Measurements from ENCODE around the gene DOCK3.
"Not testable (repeated sequence)": the region's sequence is repeated elsewhere in the genome, so short reads cannot be mapped to it uniquely, and the experiment has no call there.

Gene DOCK3

DNA sequence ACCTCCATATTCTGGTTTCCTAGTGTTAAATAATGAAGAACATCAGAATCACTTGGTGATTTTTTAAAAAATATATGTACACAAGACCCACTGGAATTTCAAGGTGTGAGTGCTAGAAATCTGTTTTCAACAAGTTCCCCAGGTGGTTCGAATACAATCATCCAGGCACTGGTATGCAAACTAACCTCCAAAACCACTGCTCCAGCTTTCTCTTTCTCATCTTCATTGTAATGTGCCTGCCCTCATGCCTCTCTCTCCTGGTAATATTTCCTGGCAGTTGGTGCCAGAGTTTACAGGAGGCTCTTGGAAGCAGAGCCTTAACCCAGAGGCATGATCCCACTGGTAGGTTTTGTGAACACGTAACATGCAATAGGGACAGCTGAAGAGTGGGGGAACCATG, 547.2 kb downstream of the DOCK3 start:
- DNase-seq (ENCODE audit: low spot score) = no peak

DNA sequence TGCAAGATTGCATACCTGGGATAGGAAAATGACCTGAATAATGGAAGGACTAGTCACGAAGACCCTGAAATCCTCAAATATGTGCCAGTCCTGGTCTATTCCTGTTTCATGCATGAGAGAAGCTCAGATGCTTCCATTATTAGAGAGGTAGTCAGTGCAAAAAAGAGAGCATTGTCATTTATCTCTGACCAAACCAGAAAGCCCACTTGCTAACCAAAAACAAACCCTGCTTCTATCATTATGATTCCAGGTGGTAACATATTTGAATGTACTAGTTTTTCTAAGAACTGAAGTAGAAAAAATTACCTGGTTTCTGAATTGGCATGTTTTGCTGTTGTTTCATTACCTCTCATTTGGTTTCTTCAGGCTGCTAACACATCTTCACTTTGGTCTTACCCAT, 549.6 kb downstream of the DOCK3 start:
- no peak for DNase-seq (ENCODE audit: low spot score)

DNA sequence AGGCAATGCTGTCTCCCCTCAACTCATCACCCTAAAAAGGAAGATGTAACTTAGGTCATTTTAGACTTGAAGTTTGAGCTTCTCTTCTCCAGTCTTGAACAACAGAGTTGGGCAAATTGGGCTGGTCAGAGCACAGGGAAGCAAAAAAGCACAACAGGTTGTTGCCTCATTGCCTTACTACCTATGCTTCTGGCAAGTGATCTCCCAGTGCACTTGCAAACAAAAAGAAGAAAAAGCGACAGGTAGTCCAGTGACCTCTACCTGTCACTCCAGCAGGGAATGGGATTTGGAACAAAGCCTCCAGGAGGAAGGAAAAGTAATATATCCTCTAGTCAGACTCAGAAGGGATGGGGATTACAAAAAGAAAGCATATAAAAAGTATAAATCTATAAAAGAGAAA, 550.1 kb downstream of the DOCK3 start:
- DNase-seq (ENCODE audit: low spot score) = no peak

DNA sequence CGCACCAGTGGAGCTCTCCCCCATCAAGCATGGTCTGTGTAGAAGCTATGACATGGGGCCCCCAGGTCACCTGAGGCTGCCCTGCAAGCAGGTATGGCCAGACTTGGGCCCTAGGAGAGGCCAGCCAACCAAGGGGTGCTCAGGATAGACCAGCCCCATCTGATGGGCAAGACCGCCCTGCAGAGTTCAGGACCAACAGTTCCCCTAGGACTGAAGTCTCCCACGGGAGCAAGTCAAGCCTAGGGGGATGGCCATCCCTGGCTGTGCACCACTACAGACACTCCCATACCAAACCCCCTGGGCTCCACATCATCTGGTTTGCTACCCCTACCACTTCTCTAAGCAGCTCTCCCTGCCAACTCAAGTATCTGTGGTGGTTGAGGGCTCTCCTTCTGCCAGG, 568.2 kb downstream of the DOCK3 start:
- no peak for DNase-seq (ENCODE audit: low spot score)

DNA sequence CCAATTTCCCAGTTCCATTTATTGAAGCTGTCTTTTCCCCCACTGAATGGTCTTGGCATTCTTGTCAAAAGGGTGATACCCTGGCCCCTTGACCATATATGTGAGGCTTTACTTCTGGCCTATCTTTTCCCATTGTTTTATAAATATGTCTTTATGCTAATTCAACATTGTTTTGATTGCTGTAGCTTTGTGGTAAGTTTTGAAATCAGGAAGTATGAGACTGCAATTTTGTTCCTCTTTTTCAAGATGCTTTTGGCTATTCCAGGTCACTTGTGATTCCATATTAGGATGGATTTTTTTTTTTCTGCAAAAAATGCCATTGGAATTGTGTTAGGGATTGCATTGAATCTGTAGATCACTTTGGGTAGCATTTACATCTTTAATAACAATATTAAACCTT, 569.2 kb downstream of the DOCK3 start:
- DNase-seq (ENCODE audit: low spot score) = no peak

DNA sequence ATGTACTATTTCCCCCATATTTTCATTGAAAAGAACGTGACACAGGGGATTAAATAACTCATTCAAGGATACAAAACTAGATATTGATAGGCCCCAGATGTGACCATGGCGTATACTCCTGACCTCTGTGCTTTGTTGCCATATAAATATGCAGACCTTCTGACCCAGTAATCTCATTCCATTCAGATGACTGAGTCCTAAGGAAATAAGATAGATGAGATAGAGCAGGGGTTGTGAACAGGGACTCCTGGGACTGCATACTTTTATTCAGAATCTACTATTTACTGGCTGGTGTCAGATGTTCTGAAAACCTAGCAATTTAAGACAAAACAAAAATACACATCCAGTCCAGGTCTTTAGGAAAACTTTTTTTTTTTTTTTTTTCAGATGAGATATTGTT, 571.1 kb downstream of the DOCK3 start:
- DNase-seq (ENCODE audit: low spot score) = no peak

DNA sequence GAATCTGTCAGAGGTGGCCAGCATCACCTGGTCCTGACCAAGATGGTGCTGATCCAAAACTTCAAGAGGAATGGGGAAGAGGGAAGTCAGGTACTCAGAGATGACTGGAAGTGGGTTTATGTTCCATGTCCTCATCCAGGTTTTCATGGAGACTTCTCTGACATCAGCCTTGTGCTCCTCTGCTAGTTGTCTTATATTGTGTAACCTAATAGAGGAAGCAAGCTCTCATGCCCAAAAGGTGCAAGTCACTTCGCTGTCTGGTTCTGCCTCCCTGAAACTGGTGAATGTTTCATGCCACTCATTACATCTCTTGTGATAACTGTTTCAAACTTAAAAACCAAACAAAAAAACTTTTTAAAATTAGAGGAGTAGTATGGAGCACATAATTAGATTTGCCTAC, 583.1 kb downstream of the DOCK3 start:
- no peak for DNase-seq (ENCODE audit: low spot score)

DNA sequence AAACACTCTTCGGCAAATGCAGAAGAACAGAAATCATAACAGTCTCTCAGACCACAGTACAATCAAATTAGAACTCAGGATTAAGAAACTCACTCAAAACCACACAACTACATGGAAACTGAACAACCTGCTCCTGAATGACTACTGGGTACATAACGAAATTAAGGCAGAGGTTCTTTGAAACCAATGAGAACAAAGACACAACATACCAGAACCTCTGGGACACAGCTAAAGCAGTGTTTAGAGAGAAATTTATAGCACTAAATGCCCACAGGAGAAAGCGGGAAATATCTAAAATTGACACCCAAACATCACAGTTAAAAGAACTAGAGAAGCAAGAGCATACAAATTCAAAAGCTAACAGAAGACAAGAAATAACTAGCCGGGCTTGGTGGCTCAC, 589.4 kb downstream of the DOCK3 start:
- DNase-seq (ENCODE audit: low spot score) = not testable (repeated sequence)

DNA sequence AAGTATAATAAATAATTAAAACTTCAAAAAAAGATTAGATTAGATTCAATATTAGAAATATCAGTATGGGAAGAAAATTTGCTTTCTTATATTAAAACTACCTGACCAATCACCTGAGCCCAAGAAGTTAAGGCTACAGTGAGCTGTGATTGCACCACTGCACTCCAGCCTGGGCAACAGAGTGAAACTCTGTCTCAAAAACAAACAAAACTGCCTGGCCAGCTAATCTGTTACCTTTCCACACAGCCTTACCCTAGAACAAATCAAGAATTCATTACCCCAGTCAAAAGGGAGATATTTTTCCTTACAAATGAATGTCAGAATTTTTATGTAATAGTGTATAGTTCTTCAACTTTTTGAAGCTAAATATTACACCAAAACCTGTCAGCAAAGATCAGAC, 593.4 kb downstream of the DOCK3 start:
- DNase-seq (ENCODE audit: low spot score) = no peak

DNA sequence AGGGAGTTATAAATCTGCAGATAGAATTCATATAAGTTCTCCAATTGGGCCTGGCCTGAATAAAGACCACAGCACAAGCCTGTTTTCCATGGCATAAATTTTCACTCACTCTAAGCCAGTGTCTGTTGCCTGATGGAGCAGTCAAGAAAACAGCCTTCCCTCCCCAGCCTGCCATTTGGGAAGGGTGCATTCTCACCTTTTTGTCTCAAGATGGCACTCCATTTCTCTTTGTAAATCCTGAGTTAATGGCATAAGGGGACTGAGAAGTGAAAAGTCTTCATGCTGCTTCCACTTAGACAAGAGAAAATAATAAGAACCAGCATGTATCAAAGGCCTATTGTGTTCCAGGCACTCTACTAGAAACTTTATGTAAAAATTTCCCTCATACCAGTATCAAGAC, 594.7 kb downstream of the DOCK3 start:
- peak; percentile 28 for DNase-seq (ENCODE audit: low spot score)

DNA sequence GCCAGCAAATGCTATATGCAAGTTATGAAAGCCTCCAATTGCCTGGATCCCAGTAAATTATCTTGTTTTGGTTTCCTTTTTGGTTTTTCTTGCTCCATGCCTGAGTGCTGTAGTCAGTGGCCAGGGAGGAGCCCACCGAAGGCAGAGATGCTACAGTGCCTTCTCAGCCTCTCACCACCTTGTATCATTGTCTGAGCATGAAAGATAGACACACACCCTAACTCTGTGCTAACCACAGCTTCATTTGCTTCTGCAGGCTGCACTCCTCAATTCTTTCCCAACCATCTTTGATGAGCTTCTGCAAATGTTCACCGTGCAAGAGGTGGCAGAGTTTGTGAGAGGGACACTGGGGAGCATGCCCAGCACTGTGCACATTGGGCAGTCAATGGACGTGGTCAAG, 595.8 kb downstream of the DOCK3 start:
- no peak for DNase-seq (ENCODE audit: low spot score)

DNA sequence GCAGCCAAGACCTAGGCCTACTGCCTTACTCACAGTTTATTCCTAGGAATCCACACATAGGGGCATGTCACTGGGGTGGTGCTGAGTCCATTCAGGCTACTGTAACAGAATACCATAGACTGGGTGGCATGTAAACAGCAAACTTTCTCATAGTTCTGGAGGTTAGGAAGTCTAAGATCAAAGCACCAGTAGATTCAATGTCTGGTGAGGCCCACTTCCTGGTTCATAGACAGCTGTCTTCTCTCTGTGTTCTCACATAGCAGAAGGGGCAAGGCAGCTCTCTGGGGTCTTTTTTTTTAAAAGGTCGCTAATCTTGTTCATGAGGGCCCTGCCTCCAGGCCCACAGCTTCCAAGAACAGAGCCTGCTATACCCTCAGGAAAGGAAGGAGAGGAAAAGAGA, 596.4 kb downstream of the DOCK3 start:
- no peak for DNase-seq (ENCODE audit: low spot score)

DNA sequence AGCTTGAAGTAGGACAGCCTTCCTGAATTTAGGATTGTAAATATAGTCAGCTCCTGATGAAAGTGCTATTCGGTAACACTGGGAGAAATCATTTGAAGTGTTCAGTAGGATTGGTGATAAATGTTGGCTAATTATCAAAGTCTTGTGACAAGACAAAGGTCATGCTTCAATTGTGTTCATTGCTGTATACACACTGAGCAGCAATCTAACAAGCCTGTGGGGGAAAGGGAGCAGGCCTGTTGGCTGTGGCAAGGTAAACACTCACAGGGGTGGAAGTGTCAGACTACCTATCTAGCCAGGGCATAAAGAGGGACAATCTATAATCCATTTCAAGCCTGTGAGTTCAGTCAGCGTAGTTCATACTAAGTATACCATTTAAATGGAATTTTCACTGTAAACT, 599.3 kb downstream of the DOCK3 start:
- DNase-seq (ENCODE audit: low spot score) = no peak

DNA sequence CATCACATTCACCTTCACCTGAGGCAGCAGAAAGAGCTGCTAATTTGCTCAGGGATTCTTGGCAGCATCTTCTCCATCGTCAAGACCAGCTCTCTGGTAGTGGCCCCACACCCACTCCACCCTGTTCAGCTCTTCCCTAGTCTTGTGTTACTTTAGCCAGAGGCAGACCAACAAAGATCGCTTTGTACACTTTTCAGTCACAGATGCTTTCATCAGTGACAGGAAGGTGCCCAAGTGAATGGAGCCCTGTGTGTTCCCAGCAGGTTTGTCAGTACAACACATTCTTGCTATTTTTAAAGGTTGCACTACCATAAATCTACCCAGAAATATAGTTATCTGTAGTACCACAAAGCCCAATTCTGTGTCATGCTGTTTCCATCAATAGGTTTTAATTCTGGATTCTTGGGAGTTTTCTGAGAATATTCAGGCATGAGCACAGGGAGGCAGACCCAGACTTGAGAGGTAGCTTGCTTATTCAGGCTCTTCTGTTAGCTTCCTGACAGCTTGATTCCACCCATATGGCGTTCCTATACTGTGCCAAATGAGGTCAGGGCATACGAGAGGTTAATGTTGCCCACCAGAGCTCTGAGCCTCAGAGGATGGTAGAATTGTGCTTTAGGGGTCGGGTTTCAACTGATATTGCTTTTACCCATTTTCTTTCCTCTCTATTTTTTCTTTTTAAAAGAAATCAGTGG, 600.5 kb downstream of the DOCK3 start:
- no peak for DNase-seq (ENCODE audit: low spot score)

DNA sequence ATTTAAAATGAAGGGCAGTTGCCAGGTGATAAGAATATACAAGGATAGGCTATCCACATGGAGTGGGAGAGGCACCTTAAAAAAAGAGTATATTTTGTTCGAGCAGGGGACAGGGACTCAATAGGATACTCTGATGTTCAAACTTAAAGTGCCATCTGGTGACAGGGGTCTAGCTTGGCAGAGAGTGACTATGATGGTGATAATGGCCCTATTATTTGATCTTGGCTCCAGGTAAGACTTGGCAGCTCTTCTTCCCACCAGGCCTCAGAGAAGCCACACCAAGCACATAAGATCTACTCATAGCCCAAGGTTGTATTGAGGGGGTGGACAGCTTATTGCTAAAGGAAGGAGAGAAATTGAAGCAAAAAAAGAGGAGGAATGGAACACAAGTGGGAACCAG, 601.3 kb downstream of the DOCK3 start:
- no peak for DNase-seq (ENCODE audit: low spot score)

DNA sequence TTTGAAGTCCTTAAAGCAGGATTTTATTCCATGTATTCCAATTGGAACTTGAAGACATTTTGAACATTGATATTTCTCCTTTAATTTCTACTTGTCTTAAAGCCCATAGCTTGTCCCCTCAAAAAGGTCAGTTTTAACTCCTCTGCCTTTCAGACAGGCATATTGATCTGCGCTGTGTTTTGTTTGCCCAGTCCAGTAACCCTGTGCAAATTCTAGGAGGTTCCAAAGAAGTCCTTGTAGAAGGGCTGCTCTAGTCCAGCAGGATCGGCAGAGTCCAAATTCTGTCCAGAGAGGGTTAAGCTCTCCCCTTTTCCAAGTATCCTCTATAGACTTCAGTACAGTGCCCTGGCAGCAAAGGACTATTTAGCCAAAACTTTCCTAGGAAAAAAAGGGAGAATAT, 604.7 kb downstream of the DOCK3 start:
- no peak for DNase-seq (ENCODE audit: low spot score)

DNA sequence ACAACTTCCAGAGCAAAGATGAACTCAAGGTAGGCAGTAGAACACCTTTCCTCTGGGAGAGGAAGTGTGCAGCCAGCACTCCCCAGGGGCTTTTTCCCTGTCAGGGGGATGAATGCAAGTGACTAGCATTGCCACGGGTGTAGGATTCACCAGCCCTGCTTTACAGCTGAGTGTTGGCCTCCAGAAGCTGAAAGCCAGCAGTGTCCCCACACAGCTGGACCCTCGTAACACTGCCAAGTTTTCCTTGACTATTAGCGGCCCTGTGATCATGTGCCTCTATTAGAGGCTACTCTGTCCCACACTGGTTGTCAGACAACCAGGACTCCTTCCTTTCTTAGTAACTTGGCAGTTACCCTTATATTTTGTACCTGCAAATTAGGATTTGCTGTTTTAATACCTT, 605.4 kb downstream of the DOCK3 start:
- no peak for DNase-seq (ENCODE audit: low spot score)

DNA sequence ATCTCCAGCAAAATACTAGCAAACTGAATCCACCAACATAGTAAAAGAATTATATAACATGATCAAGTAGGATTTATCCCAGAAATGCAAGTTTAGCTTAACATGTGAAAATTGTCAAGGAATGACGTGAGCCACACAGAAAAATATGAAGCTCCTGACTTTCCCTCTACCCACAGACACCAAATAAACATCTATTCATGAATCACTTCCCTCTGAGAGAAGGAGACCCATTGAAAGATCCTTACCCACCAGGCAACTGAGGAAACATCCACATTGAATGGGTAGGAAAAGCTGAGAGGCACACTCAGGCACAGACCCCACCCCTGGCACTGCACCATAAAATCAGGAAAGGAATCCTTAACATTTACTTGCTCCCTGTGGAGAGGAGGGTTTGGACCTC, 608.2 kb downstream of the DOCK3 start:
- no peak for DNase-seq (ENCODE audit: low spot score)

DNA sequence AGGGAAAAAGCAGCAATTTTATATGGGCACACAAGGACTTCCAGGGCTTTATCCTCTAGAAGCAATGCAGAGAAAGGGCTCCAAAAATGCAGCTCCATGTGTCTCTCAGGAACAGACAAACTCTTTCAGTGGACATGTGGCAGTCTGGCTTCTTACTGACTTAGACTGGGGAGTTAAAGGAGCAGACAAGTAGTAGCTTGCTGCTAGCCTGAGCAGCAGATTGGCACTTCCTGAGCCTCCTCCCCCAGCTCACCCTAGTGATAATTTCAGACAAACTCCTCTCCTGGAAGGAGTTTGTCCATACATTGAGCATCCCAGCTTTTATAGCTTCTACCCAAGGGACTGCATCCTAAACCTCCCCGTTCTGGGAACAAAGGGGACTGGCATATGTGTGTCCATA, 608.7 kb downstream of the DOCK3 start:
- DNase-seq (ENCODE audit: low spot score) = no peak

DNA sequence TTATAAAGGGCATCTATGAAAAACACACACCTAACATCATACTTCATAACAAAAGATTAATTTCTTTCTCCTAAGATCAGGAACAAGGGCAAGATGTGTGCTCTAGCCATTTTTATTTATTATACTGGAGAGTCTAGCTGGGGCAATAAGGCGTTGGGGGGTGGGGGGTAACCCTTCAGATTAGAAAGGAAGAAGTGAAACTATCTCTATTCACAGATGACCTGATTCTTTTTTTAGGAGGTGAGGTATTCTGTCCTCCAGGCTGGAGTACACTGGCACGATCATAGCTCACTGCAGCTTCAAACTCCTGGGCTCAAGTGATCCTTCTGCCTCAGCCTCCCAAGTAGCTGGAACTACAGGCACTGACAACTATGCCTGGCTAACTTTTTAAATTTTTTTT, 620.9 kb downstream of the DOCK3 start:
- no peak for DNase-seq (ENCODE audit: low spot score)

DNA sequence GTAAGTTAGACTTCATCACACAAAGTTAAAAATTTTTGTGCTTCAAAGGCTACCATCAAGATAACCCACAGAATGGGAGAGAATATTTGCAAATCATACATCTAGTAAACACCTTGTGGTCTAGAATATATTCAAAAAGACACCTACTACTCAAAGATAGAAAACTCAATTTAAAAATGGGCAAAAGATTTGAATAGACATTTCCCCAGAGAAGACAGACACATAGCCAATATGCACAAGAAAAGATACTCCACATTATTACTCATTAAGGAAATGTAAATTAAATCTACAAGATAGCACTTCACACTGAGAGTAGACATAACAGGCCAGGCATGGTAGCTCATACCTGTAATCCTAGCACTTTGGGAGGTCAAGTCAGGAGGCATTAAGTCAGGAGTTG, 622.6 kb downstream of the DOCK3 start:
- no peak for DNase-seq (ENCODE audit: low spot score)

DNA sequence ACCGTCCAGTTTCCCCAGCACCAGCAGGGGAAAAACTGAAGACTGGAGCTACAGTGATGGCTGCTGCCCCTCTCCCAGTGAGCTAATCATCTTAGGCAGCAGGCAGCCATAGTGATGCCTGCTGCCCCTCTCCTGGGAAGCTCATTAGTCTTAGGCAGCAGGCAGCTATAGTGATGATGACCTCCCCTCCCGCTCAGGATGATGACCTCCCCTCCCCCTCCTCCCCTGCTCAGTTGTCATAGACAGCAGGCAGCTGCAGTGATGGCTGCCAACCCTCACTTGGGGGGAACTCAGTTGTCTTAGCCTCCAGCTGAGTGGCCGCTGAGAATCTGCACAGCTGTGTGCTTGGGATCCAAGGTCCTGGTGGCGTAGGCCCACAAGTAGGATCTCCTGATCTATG, 629.5 kb downstream of the DOCK3 start:
- DNase-seq (ENCODE audit: low spot score) = no peak

DNA sequence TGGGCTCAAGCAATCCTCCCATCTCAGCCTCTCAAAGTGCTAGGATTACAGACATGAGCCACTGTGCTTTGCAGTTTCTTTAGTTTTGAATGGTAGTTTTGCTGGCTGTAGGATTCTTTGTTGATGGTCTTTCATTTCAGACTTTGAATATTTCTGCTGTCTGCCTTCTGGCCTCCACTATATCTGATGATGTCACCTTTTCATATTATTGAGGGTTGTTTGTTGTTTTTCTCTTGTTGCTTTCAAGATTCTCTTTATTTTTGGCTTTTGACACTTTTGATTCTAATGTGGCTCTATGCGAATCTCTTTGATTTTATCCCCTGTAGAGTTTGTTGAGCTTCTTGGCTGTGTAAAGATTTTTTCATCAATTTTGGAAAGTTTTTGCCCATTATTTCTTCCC, 631.4 kb downstream of the DOCK3 start:
- no peak for DNase-seq (ENCODE audit: low spot score)

DNA sequence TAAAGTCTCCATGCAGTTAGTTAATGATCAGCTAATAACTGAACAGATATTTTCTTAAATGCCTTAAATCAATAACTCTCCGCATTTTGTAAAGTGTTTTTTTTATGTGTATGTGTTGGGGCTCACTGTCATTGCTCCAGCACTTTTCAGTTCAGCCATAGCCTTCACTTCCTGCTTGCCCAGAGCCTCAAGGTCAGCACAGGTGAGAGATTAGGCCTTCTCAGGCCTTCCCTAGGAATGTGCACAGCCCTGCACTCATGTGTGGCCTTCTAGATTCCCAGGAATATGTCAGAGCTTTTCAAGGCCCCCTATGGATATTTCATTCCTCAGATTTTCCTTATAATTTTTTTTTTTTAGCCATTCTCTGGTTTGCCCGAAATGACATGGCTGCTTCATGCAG, 632.7 kb downstream of the DOCK3 start:
- DNase-seq (ENCODE audit: low spot score) = no peak
